HG02852 (cell line): ENCODE data around the gene ALK.

ENCODE experiments used
- ATAC-seq: cut with Tn5 transposase; IDR thresholded peaks from one replicate; pipeline ENCODE4 v1.9.1; 2021; ENCODE audit warnings: mild to moderate bottlenecking, moderate library complexity; ENCODE audit not compliant: unreplicated experiment

ALK gene

DNA sequence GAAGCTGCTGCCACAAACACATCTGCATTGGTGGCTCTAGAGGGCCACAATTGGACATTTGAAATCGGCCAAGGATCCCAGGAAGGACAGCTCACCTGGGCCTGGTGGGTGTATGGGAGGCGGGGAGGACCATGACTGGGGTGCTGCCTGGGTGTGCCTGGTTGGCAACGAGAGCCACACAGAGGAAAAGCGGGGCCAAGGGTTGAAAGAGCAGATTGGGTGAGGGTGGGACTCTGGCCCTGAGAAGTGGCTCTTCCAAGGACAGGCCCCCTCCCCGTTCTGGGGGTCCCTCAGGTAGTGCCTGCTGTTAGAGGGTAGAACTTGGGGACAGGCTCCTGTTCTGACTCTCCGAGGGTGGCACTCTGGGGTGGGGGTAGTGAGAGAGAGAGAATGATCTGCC, 703.3 kb downstream of the ALK start:
- ATAC-seq, result no peak

DNA sequence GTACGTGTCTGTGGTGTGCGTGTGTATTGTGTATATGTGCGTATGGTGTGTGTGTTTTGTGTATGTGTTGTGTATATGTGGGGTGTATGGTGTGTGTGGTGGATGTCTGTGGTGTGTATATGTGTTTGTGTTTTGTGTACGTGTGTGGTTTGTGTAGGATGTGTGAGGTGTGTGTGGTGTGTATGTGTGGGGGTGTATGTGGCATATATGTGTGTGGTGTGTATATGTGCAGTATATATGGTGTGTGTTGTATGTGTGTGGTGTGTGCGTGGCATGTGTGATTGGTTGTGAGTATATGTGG, 704.8 kb downstream of the ALK start:
- ATAC-seq, result no peak

DNA sequence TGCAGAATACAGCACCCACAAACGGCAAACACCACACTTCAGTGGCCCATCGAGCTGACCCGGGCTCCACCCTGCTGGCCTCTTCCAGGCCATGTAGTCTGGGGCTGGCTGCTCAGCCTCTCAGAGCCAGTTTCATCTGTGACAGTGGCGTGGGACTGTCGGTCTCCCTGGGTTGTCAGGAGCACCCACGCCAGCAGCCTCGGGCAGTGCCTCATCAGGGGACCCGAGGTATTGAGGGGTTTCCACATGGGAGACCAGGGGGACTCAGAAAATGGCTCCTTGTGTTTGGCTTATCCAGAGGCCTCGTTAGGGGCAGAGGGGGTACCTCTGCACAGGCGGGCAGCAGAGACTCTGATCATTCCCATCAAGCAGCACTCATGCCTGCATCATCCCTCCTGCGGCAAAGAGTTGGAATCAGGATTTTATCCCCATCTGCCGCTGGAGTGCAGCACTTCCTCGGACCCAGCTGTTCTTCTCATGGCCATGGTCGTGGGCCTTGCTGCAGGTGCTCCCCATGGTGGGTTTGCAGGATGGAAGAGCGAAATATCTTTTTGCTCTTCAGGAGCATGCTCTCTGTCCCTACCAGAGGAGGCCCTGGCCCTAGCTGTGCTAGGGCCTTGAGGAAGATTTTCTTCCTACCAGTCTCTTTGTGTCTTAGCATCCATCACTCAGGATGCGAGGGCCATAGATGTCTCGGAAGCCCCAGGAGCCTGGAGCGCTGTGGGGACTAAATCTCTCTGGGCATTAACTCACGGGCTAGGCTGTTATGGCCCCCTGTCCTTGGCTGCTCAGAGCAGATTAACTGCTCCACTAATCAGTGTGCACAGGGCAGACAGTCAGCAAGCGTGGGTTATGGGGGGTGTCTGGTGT, 705.4 kb downstream of the ALK start:
- ATAC-seq, result no peak

DNA sequence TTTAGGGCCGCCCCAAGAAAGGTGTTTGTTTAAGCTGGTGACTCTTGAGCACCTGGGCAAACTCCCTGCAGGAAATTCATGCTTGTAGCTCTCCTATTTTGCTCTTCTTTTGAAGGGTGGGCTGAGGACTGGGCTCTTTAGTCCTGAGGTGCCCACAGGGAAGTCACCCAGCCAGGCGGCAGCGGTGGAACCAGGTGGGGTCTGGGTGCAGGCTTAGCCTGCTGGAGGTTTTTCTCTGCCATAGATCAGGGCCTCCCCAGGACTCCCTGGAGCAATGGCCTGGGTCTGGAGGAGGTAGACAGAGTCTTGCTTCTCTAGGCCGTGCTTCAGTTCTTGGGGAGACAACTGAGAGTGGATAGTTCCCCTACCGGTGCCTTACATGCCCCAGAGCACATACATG, 706.3 kb downstream of the ALK start:
- no peak for ATAC-seq

DNA sequence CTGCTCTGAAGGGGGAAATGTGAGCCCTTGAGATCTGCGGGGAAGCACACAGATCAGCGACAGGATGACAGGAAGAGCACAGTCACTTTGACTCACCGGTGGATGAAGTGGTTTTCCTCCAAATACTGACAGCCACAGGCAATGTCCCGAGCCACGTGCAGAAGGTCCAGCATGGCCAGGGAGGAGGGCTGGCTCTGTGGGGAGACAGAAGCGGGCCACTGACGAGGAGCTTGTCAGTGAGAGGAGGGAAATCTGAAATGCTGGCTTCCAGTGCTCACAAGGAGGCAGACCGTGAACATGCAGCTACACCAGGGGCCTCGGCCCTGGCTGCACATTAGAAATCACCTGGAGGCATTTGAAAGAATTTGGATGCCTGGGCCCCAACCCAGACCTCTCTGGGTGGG, 707.5 kb downstream of the ALK start:
- ATAC-seq, result no peak

DNA sequence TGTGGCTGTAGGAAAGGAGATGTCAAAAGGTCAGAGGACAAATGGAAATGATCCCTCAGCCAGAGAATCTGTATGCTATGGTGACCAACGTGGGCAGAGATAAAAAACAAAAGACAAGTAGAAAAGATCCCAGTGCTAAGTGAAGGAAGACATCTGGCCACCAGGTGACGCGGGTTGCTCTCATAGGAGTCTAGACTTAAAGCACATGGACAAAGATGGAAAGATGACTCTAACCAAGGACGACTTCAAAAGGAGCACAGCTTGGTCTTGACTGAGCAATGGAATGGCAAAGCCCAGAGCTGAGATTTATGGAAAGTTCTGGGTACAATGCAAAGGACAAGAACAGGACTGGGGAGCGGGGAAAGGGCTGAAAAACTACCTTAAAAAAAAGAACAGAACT, 709.4 kb downstream of the ALK start:
- no peak for ATAC-seq

DNA sequence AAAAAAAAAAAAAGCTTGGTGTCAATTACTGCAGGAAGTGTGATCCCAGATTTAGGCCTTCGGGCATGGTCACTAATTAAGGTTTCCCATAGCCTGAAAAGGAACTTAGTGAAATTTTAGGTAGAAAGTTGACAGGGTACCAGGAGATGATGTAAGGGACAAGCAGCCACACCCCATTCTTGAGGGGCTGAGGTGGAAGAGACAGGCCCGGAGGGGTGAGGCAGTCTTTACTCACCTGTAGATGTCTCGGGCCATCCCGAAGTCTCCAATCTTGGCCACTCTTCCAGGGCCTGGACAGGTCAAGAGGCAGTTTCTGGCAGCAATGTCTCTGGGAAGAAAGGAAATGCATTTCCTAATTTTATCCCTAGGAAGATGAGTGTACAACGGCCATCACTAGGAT, 711.8 kb downstream of the ALK start:
- no peak for ATAC-seq

DNA sequence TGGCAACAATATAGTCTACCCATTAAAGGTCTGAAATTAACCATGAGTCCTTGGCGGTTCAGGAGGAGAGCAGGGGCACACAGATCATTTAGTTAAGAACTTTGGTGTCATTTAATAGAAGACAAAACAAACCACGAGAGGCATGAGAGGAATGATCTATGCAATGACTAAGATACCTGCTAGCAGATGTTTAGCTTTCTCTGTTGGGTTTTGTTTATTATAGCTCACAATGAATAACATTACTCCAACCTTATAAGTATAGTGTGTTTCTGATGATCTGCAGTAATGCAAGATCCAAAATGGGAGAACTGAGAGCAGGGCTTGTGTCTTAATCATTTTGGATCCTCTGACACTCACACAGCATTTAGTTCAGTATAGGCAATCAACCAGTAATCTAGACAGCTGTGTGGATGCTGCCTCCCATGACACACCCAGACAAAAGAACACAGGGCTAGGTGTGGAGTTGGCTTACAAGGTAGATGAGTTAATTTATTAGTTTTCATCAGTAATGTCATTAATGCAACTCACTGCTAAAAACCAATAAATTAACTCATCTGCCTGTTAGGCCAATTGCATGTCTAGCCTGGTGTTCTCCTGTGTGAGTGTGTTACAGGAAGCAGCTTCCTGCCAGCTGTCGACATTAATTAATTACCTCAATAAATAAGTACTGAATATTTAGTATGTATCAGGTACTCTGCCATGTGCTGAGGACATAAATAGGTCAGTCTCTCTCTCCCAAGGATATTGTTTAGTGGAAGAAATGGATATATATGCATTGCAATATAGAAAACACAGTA, 713.8 kb downstream of the ALK start:
- no peak for ATAC-seq

DNA sequence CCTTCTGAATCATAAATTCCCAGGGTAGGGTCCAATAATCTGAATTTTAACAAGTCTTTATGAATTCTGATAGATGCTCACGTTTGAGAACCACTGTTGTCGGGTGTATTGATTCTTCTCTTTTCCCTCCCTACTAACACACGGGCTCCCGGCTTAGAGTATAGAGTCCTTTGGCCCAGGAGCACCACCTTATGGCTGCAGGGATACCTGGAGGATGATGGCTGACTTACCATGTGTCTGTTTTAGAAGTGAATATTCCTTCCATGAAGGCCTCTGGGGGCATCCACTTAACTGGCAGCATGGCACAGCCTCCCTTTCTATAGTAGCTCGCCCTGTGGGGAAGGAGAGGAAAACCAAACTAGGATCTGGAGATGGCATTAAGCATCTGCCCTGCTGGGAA, 714.4 kb downstream of the ALK start:
- no peak for ATAC-seq

DNA sequence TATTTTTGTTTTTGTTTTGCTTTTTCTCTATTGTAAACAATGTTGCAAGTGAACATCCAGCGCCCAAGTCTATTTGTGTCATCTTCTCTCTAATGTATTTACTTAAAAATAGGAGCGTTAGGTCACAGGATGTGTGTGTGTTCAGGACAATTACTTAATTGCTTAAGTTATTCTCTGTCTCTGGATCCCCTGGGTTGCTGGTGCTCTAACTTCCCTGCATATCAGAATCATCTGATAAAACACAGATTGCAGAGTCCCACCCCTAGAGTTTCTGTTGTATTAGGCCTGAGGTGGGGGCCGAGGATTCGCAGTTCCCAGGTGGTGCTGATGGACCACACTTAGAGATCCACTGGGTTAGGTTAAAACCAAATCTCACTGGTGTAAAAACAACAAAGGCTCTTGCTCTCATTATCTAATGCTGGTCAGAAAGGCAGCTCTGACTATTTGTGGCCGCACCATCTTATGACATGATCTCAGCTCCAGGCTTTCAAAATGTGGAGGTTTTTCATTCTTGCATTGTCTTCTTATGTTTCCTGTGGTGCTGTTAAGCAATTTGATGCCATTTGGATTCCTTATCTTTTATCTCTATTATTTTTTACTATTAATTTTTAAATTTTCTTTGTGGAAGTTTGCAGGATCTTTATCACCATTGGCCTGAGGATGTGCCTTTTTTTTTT, 718.4 kb downstream of the ALK start:
- no peak for ATAC-seq

DNA sequence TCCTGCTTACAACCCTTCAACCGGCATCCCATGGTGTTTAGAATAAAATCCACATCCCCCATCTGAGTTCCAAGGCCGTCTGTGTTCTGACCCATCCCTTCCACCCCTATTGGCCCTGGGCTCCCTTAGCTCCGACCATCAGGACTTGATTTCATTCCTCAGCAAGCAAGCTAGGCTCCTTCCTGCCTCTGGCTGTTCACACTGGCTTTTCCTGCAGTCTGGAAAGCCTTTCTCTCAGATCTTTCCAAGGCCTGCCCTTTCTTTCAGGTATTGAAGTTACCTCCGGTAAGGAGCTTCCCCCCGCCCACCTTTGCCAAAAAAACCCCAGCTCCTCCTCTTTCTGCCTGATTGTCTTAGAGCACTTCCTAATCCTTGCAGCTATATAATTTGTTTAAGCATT, 719.4 kb downstream of the ALK start:
- no peak for ATAC-seq

DNA sequence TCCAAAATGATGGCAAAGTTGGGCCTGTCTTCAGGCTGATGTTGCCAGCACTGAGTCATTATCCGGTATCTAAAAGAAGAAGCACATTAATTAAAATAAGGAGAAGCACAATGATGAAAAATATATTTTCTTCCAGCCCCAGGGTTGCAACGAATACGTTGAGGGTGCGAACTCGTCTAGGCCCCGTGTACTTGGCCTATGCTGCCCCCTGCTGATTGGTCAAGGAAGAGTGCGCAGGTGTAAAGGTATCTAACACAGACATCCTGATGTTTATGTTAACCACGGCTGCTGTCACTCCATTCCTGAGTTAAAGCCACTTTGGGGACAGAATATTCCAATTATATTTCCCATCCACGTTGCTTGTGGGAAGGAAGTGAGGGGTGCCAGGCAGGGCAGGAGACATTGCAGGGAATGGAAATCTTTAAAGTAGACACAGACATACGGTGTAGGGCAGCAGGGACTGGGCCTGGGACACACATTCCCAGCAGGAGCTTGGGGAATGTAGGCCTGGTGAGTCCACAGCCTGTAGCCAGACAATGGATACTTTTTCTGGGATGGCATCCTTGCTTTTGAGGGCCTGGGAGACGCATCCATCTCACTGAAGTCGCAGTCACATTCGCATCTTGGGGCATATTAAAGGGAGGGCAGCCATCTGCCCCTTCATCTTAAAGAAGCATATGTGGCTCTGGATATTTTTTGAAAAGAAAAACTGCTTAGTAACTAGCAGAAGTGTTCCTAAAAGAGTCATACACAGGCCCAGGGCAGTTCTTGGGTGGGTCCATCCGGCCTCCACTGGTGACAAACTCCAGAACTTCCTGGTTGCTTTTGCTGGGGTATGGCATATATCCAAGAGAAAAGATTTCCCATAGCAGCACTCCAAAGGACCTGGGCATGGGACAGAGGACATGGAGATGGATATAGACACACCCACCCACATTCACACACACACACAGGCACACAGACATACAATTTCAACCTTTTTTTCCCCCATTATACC, 724.3 kb downstream of the ALK start:
- ATAC-seq, result peak; percentile 70

DNA sequence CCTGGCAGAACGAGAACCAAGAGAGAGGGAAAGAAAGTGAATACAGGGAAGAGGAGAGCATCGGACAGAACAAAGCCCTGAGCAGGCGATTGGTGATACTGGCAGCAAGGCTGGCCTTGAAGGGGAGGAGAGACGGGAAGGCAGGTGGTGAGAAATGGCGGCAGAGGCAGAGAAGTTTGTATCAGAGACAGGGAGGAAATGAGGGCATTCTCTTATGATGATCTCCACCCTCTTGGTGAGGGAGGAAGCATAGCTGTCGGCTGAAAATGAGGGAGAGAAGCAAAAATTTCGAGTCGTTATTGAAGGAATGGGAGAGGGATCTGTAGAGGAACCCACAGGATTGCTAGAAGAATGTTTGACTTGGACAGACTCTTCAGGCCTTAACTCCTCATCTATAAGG, 725.6 kb downstream of the ALK start:
- ATAC-seq, result no peak

DNA sequence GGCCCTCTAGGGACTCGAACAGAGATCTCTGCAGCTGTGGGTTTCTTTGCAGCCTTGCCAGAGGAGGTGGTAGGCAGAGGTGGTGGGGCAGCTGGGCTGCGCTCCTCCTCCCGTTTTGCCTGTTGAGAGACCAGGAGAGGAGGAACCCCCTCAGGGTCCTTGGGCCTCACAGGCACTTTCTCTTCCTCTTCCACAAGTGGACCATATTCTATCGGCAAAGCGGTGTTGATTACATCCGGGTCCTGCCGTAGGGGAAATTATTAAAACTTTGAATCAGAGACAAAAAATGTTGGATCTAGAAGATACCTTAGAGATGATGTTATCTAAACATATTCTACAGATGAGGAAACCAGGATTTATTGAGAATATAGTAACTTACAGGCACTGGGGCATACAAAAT, 727.7 kb downstream of the ALK start:
- ATAC-seq, result no peak

DNA sequence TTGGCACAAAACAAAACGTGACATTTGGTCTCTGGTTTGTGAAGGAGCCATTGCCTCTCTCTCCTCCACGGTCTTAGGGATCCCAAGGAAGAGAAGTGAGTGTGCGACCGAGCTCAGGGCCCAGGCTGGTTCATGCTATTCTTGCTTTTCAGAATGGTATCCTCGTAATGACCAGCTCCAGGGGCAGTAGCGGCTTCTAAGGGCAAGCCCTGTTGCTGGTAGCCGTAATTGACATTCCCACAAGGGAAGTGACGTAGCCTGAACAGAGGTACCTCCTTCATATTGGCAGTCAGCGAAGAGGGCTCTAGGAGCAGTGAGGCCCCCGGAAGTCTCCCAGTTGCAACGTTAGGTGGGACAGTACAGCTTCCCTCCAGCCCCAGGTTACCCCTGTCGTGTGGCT, 728.3 kb downstream of the ALK start:
- no peak for ATAC-seq

DNA sequence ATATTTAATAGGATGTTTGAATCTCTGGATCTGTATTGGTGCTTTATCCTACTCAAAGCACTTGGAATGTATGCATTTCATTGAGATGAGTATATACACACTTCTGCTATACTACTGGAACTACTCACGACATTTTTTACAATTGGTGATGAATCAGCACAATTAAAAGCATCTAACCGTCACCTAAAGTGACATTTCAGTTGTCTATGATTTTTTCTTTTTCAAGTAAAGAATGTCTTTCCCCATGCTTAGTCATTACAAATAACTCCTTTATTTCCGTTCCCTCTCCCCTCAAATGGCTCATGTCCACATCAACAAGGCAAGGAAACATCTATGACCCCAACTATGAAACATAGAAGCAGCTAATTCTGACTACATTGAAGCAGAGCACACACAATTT, 728.9 kb downstream of the ALK start:
- no peak for ATAC-seq

DNA sequence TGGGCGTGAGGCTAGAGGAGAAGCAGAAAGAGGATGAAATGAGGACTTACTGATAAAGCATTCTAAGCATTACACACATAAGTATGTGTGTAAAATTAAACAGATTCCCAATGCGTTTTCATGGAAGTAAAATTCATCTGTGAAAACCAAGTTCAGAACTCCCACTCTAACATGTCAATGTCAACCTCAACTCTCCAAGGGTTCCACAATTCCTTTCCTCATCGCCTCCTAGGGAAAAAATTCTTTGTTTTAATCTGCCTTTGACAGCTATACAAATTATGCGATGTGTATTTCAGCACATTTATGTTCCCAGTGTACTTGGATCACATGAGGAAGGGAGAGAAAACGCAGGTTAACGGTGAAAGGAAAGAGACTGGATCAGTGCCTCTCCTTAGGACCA, 729.6 kb downstream of the ALK start:
- ATAC-seq, result no peak

DNA sequence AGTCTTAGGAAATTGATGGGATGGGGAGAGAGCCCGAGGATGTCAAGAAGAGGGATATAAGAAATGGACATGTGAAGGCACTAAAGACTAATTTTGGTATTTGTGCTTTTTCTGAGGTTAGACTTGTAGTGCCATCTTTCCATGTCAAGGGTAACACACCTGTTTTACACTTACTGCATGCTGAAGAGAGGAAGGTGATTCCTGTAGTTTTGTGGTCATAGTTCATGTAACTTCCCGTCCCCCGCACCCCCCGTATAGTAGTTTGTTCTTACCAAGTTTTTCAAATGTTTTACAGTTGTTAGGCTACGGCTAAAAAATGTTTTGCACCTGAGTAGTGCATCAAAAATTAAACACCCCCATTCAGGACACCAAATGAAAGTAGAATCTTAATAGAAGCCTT, 732.3 kb downstream of the ALK start:
- no peak for ATAC-seq

DNA sequence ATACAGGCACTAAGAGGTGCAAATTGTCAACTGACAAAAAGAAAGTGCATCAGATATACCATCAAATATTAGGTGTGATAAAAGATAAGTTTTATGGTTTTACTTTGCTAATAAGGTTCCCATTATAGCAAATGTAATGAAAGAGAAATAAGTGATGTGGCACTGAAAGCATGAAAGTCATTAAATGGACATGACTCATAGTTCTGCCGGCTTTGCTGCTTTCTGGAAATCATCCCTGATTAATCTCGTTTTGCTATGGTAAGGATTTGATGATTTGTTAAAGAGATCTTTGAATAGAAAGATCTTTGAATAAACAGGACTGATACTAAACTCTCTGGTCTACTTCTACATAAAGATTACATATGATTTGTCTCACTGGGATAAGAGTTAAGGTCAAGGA, 733.5 kb downstream of the ALK start:
- ATAC-seq, result no peak

DNA sequence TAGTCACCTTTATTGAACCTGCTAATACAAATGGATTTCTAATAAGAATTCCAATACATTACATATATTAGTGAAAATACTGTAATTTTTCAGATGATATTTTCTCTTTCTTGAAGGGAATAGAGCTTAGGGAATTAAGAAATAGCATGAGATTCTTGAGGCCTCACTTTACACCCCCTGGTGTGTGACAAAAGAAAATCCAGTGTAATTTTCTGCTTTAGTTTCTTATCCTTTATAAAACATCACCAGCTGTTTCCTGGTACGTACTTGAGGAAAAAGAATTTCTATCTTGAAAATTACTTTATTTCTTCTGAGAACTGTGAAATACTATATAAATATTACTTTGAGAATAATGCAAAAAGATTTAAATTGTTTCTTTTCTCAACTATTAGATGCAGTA, 734.6 kb downstream of the ALK start:
- ATAC-seq, result no peak

DNA sequence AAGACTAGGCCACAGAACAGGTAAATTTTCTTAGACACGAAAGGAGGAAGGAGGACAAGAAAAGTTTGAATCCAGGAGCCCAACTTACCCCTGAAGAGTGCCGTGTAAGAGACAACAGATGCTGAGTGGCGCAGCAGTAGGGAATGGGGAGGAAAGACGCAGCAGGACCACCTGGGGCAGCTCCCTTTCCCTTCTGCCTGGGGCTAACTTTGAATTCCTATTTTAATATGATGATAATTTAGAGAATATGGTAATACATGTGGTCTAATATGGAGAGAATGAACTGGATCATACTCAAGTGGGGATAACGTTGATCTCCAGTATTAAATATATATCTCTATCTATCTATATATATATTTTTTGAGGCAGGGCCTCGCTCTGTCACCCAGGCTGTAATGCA, 736.9 kb downstream of the ALK start:
- no peak for ATAC-seq
